ENCODE measurements around the gene LRRC23.

The LRRC23 gene

DNA sequence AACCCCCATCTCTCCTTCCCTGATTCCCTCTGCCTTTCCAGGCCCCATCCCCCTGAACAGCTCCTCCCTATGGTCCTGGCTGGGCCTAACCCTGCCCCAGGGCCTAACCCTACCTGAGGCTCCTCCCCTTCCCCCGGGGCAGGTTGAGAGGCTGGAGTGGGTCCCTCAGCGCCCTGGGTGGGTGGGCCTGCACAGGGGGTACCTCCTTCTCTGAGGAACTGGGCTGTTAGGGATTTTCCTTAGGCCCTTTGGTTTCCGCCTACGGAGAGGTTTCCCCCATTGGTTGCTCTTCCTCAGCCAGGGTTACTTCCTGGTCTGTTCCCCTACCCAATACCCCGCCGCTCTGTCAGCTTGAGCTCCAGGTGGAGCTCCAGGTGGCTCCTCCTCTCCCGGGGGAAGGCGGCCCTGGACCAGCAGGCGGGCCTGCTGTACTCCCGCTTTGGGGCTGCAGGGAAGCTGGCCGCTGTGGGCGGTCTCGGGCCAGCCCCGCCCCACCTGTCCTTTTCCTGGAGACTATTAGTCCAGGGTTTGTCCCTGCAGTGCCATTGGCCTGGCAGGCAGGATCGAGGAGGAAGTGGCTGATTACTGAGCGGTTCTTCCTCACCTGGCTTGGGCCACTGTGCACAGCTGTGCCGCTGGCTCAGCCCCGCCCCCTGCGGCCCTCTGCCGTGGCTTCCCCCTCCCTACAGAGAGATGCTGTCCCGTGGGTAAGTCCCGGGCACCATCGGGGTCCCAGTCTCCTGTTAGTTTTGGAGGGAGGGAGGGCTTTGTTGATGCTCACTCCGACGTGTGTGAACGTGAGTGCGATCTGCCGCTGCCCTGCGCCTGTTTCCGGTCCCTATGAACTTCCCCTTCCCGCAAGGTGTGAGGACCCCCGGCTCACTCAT lies 41.7 kb downstream of the LRRC23 start:
- DNase-seq = peak; percentile 95

DNA sequence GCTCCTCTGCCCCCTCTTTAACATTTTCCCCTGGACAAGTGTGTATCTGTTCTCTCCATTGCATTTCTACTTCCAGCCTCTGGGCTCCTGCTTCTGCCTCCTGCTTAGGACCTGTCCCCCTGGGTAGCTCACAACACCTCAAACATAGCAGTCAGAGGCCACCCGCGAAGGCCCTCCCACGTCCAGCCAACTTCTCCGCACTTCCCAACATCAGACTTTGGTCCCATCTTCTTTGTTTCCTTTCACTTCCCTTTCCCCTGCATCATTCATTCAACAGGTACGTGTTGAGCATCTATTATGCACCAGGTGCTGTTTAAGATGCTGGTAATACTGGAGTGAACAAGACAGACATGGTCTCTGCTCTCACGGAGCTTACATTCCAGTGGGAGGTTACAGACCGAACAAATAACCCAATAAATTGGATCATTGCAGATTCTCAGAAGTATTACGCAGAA lies 42.3 kb downstream of the LRRC23 start:
- no peak for DNase-seq

DNA sequence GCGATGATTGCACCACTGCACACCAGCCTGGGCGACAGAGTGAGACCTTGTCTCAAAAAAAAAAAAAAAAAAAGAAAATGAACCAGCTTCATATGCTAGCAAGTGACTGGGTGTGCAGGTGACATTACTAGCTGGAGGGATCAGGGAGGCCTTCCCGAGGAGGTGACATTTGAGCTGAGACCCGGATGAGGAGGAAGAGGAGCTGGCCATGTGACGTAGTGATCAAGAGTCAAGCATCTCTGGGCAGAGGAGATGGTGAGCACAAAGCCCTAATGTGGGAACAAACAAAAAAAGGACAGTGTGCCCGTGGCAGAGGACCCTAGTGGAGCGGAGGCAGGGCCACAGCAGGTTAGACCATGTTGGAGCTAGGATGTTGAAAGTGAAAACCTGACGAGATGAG lies 43.0 kb downstream of the LRRC23 start:
- DNase-seq = no peak

DNA sequence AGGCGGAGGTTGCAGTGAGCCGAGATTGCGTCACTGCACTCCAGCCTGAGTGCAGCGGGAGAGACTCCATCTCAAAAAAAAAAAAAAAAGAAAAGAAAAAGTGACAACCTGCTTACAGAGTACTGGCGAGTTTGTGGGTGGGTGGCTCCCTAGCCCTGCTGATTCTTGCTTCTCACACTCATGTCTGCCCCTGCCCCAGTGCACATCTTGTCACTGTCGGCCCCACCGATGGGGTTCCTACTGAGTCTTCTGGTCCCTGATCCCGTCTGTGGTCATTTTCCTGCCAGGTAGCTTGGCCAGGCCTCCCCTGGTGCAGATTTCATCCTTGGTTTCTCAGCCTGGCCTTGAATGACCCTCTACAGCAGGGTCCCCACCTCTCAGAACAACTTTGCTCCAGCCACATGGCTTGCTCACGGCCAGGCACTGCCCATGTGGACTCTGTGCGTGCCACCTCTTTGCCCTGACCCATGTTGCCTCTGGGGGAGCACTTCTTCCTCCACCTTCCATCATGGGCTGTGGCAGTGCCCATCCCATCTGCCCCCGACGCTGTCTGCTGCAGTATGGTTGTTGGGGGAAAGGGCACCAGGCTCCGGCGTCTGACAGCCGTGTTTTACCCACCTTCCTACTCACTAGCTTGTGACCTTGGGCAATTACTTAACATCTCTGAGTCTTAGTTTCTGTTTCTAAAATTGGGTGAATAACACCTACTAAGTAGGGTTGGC lies 44.4 kb downstream of the LRRC23 start:
- DNase-seq = no peak

DNA sequence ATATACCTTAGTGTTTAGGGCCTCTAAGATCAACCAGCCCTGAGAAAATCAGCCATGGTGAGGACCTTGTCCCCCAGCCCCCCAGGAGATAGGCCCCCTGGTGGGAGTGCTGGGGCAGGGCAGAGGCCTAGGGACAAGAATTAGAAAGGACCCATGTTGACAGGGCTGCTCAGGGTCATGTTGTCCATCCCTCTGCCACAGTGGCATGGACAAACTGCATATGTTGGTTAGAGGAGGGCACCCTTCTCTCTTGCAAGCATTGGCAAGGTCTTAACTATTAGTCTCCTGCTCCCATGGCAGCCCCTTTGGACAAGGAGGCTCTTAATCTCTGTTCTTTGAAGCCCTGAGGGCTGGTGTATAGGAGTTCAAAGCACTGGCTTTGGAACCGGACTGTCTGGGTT lies 45.8 kb downstream of the LRRC23 start:
- DNase-seq = no peak

DNA sequence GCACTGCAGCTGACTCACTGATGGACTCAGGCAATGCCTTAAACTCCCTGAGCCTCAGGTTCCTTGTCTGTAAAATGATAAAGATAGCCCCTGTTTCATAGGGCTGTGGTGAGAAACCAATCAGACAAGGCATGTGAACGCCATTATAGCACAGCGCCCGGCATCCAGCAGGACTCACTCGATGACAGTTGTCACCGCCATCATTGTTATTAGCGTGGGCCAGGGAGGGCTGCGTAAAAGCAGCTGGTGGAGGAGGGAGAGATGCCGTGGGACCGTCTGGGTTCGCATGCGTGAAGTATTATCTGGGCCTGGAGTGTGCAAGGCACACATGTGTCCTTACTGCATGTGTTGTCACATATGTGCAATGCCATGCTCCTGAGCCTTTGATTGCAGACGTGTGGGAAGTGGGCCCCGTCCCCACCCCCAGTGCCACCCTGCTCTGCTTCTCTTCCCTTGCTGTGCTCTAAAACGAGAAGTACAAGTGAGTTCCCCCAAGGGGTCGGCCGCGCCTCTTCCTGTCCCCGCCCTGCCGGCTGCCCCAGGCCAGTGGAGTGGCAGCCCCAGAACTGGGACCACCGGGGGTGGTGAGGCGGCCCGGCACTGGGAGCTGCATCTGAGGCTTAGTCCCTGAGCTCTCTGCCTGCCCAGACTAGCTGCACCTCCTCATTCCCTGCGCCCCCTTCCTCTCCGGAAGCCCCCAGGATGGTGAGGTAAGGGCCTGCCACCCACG lies 46.4 kb downstream of the LRRC23 start, which contains the start of gene PTPN6:
PTPN6 (plus strand) TSS at position 546 of the 730 bp plus-strand sequence; CDS start at position 703, 157 bp downstream.
- no peak for DNase-seq

DNA sequence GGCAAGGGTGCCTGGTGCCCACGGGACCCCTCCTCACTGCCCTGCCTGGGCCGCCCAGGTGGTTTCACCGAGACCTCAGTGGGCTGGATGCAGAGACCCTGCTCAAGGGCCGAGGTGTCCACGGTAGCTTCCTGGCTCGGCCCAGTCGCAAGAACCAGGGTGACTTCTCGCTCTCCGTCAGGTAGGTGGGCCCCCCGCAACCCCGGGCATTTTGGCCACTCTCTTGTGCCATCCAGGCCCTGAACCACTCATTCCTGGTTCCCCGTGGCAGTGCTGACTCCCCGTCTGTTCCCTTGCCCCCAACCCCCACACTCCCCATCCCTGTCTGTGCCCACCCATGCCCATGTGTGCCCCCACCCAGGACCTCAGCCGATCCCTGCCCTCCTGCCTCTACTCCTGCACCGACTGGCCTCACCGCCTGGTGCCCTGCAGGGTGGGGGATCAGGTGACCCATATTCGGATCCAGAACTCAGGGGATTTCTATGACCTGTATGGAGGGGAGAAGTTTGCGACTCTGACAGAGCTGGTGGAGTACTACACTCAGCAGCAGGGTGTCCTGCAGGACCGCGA lies 47.0 kb downstream of the LRRC23 start:
- no peak for DNase-seq

DNA sequence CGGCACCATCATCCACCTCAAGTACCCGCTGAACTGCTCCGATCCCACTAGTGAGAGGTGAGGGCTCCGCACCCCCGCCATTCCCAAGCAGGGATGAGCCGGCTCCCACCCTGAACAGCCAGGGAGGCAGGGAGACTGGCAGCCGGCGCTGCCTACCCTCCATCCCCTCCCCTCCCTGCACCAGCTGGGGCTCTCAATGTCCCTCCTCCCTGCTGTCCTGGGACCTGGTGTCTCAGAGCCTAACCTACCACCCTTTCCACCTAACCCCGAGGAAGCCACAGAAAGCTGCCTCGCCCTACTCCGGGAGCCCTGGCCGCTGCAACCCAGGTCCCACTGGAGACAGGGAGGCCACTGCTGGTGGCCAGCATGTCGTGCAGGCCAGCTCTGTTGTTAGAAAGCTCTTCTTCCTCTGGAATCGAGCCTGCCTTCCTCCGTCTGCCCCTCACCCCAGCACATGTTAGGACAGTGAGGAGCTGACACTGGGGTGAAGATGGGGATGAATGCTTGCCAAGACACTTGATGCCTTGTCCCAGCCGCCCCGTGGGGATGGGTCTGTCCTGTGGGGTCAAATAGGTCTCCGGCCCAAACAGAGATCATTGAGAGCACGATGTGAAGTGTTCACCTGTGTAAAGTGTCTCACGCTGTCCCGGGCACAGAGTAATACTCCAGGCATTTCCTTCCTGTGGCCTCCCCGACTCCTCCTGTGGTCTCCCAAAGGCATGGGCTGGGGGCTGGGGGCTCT lies 47.7 kb downstream of the LRRC23 start:
- DNase-seq = no peak

DNA sequence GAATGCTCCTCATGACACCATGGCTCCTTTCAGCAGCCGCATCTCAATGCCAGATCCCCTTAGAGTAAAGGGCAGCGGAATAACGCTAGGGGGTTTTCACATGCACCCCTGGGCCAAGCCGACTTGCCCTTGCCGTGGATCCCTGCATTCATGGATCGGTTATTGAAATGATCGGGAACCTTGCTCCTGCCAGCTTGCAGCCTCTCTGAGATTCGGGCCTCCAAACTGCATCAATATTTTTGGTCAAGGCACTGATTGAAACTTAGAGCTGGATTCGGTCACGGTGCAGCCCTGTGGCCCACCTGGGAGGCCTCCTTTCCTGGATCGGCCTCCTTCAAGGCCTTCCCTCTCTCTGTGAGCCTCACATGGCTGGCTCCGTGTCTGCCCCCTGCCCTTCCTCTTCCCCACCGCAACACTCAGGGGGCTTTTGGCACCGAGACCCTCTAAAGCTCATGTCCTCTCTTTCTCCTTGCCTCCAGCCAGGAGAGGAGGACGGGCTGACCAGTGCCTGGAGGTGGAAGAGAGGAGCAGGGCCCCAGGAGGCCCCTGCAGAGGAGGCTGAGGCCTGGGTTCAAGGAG lies 48.3 kb downstream of the LRRC23 start:
- no peak for DNase-seq

DNA sequence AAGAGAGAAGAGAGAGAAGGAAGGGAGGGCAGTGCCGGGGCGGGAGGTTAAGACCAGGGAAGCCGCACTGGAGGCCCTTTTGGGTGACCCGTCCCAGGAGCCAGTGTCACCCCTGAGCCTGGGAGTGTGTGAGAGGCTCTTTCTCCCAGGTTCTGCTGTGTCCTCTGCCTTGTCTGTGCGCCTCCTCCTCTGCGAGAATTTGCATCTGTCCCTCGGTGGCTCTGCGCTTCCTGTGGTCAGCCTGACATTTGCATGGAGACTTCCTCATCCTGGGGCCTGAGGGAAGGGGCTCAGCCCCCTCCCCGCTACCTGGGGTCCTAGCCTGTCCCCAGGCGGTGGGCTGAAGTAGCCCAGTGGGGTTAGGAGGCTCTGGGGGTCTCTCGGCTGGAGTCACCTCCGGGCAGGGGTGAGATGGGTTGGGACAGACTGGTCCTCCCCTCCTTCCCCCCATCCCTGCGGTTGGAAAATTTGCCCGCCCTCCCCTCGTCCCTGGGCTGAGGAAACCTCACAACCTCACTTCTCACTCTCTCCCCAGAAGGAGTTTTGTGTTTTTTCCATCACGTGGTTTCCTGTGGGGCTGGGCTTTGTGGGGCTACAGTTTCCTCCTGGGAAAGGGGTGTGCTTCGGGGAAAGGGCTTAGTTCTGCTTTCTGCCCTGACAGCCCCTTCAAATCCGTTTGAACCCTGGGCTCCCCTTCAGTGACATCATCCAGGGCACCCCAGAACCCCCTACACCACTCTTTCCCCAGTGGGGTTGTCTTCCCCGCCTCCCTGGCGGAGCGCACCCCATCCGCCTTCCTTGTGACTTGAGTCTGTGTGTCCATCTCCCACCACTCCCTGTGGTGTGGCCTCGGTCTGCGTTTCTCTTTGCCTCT lies 49.1 kb downstream of the LRRC23 start:
- no peak for DNase-seq

DNA sequence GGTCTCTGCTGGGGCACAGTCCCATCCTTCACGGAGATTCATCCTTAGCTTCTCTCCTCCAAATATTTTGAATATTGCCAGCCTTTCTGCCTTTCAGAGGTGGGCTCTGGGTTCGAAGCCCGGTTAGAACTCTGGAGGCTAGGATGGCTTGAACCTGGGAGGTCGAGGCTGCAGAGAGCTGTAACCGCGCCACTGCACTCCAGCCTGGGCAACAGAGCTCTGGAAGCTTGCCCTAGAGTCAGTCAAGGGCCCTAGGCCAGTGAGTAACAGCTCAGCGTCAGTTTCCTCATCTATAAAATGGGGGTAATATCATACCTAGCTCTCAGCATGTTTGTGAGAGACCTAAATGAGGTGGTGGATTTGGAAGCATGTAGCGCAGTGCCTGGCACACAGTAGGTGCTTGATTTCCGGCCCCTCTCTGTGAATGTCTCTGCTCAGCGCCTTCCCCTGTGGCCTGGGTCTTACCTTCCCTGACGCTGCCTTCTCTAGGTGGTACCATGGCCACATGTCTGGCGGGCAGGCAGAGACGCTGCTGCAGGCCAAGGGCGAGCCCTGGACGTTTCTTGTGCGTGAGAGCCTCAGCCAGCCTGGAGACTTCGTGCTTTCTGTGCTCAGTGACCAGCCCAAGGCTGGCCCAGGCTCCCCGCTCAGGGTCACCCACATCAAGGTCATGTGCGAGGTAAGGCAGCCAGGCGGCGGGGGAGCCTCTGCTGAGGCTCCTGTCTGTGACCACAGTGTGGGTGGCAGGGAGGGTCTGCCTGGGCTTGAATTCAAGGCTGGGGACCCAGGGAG lies 49.9 kb downstream of the LRRC23 start:
- no peak for DNase-seq

DNA sequence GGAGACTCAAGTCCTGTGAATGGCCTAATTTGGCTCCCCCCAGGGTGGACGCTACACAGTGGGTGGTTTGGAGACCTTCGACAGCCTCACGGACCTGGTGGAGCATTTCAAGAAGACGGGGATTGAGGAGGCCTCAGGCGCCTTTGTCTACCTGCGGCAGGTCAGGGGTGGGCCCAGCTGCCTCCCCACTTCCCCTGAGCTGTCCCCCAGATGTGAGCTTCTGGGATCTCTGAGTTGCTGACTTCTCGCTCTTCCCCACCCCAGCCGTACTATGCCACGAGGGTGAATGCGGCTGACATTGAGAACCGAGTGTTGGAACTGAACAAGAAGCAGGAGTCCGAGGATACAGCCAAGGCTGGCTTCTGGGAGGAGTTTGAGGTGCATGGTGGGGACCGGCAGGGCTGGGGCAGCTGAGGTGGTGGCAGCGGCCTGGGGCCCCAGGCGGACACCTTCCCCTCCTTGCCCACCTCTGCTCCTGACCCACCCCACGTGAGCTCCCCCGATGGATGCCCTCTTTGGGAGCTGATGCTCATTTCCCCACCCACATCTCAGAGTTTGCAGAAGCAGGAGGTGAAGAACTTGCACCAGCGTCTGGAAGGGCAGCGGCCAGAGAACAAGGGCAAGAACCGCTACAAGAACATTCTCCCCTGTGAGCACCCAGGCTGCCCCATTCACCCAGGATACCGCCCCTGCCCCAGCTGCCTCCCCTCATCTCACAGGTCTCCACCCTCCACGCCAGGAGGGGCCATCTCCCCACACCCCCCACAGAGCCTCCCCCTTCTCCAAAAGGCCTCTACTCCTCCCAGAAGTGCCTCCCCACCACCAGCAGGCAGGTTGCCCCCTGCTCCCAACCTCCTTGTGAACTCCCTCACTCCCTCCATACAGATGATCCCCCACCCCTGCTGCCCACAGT lies 50.7 kb downstream of the LRRC23 start:
- no peak for DNase-seq

DNA sequence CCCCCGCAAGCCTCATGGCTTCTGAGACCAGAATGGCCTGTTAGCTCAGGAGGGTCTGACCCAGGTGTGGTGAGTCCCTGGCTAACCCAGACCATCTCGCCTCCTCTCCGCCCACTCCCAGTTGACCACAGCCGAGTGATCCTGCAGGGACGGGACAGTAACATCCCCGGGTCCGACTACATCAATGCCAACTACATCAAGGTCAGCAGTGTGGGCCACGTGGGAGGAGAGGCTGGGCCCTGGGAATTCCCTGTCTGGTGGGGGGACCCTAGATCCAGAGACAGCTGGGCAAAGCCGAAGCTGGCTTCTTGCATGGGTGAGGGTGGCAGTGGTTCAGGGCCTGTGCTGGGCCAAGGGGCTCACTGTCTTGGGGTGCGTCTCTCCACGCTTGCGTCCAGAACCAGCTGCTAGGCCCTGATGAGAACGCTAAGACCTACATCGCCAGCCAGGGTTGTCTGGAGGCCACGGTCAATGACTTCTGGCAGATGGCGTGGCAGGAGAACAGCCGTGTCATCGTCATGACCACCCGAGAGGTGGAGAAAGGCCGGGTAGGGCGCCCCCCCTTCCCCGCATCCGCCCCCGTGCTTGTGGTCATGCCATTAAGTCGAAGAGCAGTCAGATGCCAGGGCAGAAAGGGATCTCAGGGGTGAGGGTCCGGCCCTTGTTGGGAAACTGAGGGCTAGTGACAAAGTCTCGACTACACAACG lies 51.6 kb downstream of the LRRC23 start:
- DNase-seq = no peak

DNA sequence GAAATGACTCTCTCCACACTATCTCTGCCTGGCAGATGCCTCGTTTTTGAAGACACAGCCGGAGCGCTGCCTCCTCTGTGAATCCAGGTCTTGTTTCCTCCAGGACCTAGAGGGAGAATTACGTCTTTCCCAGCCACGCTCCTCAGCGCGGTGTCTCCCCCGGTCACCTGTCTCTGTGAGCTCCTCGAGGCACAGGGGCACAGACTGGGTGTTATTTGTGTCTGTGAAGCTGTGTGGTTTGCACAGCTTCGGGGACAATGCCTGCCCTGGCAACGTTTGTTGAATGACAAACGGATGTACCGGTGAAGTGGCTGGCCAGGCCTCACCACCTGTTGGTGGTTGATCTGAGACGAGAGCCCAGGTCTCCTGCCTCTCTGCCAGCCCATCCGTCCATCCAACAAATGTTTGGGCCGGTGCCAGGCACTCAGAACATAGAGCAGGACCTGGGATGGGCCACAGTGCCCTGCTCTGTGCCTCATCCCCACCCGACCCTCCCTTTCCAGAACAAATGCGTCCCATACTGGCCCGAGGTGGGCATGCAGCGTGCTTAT lies 52.6 kb downstream of the LRRC23 start:
- no peak for DNase-seq

DNA sequence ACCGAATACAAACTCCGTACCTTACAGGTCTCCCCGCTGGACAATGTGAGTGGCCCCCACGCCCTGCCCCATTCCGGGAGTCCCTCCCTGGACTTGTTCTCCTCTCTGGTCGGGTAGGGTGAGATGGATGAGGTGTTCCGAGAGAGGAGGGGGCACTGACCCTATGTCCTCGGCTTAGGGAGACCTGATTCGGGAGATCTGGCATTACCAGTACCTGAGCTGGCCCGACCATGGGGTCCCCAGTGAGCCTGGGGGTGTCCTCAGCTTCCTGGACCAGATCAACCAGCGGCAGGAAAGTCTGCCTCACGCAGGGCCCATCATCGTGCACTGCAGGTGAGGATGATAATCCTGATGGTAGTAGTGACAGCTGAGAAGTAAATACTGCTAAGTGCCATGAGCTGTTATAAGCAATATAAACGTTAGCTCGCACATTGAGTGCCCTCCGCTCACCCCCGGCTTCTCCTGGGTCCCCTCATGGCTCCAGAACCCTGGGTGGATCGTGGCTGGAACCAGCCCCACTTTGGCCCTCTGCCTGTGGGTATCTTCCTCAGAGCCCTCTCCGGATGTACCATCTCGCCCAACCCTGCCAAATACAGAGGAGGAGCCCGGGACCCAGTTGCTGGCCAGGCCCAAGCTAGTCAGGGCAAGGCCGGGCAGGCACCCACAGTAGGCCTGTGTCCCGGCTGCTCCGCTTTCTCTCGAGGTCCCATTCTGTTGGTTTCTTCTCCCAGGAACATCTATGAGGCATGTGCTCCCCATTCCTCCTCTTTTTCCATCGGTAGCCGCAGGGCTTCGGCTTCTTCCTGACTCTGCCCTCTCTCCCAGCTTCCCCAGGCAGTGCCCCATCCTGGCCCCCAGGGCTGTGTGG lies 53.4 kb downstream of the LRRC23 start:
- no peak for DNase-seq

DNA sequence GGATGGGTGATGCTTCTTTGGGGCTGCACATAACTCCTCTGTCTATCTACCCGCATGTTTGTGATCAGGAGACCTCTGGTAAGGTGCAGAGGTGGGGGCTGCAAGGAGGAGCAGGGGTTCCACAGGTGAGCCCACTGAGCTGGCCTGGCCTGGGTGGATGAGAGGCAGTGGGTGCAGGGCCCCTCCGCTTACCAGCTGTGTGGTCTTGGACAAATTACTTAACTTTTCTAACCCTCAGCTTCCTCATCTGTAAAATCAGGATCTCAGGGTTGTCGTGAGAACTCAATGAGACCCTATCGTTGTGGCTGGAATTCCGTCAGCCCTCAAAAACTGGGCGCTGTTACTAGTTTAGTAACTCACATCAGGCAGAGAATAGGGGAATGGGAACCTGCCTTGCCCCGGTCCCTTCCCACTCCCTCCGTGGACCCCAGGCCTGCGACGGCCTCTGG lies 54.0 kb downstream of the LRRC23 start:
- no peak for DNase-seq

Measured in DMS79 treated with DMSO at 0.1 percent for 48 hours (cell line).